Vagina (tissue), 2 donors: ENCODE measurements around the gene ELK4.

ENCODE experiments used
- CTCF ChIP-seq, 3 experiments: fragments of 450-650 bp in 2 of 3; fragments of 200-600 bp in 1 of 3; sonication (generic) in 1 of 3; IDR thresholded peaks; one replicate each; pipeline ENCODE4 v1.5.1; 2017 to 2019; ENCODE audit warnings: antibody characterized with exemption in 3 of 3, mild to moderate bottlenecking in 2 of 3, moderate library complexity in 2 of 3
- POLR2A ChIP-seq, 2 donors: fragments of 450-650 bp; IDR thresholded peaks; one replicate each; pipeline ENCODE4 v1.6.1; 2017; ENCODE audit warnings: antibody characterized with exemption in 2 of 2, mild to moderate bottlenecking in 2 of 2, moderate library complexity in 2 of 2
- POLR2AphosphoS5 ChIP-seq, 2 donors: sonication (generic); formaldehyde crosslinking; IDR thresholded peaks; one replicate each; pipeline ENCODE4 v1.9.0; 2017; ENCODE audit warnings: antibody characterized with exemption in 2 of 2, mild to moderate bottlenecking in 2 of 2, low read depth in 1 of 2; ENCODE audit not compliant: insufficient read depth in 1 of 2

GRCh38 chr1:205610036-205610435 lies 21.8 kb downstream of the ELK4 start:
- TF ChIP-seq POLR2A (IDR thresholded peaks at IDR 0.05) = no peak
- no peak for TF ChIP-seq CTCF (IDR thresholded peaks at IDR 0.05)
- no peak for TF ChIP-seq POLR2AphosphoS5 (IDR thresholded peaks at IDR 0.05; ENCODE audit: insufficient read depth in 1 of 2, low read depth in 1 of 2)
